Hepatocyte (in vitro differentiated cells): ENCODE measurements around the gene ANKRD28. TPM values are rescaled to one million over a fixed set of nuclear protein-coding genes. Genes with fewer than 3 reads are reported as not detected.
A peak's percentile ranks its signal among the peaks of the same experiment; 100 is the strongest.

ENCODE experiments used
- DNase-seq: peaks from one replicate; pipeline ENCODE4 v3.0.0-alpha.2; 2016; ENCODE audit warnings: low spot score
- H2AFZ ChIP-seq: fragments of 200-600 bp; sonication (generic); 2 replicates; pipeline ENCODE4 v1.6.0; 2016; ENCODE audit warnings: antibody characterized with exemption, mild to moderate bottlenecking
- H3K27ac ChIP-seq: fragments of 200-600 bp; sonication (generic); 2 replicates; pipeline ENCODE4 v1.5.1; 2016; ENCODE audit warnings: mild to moderate bottlenecking
- H3K27me3 ChIP-seq: fragments of 200-600 bp; sonication (generic); 2 replicates; pipeline ENCODE4 v1.6.1; 2016
- H3K36me3 ChIP-seq: fragments of 200-600 bp; sonication (generic); replicated peaks from 2 replicates; pipeline ENCODE4 v1.5.1; 2016; ENCODE audit warnings: low read depth; ENCODE audit not compliant: insufficient read depth
- H3K4me1 ChIP-seq: fragments of 200-600 bp; sonication (generic); 2 replicates; pipeline ENCODE4 v1.5.1; 2016; ENCODE audit warnings: mild to moderate bottlenecking, moderate library complexity; ENCODE audit not compliant: insufficient read depth
- H3K4me2 ChIP-seq: fragments of 200-600 bp; sonication (generic); 2 replicates; pipeline ENCODE4 v1.6.0; 2016
- H3K4me3 ChIP-seq: fragments of 200-600 bp; sonication (generic); 2 replicates; pipeline ENCODE4 v1.5.1; 2016; ENCODE audit warnings: mild to moderate bottlenecking
- H3K79me2 ChIP-seq: fragments of 200-600 bp; sonication (generic); 2 replicates; pipeline ENCODE4 v1.6.0; 2017; ENCODE audit warnings: mild to moderate bottlenecking
- H3K9me2 ChIP-seq: fragments of 200-600 bp; sonication (generic); replicated peaks from 2 replicates; pipeline ENCODE4 v1.6.0; 2017; ENCODE audit warnings: mild to moderate bottlenecking; ENCODE audit not compliant: insufficient read depth
- H3K9me3 ChIP-seq: fragments of 200-600 bp; sonication (generic); 2 replicates; pipeline ENCODE4 v1.5.1; 2016; ENCODE audit warnings: low read depth, mild to moderate bottlenecking
- H4K20me1 ChIP-seq: fragments of 200-600 bp; sonication (generic); 2 replicates; pipeline ENCODE4 v1.6.0; 2016; ENCODE audit warnings: mild to moderate bottlenecking; ENCODE audit not compliant: insufficient read depth, poor library complexity, severe bottlenecking
- EZH2 ChIP-seq: fragments of 200-600 bp; sonication (generic); IDR thresholded peaks from 2 replicates; pipeline ENCODE4 v1.6.1; 2016; ENCODE audit warnings: antibody characterized with exemption, mild to moderate bottlenecking, borderline replicate concordance
- EZH2phosphoT487 ChIP-seq: fragments of 200-600 bp; sonication (generic); IDR thresholded peaks from one replicate; pipeline ENCODE4 v1.6.1; 2018; ENCODE audit warnings: antibody characterized with exemption, mild to moderate bottlenecking, low read depth, moderate library complexity; ENCODE audit not compliant: unreplicated experiment, severe bottlenecking
- WGBS: methylation state at CpG from one replicate; pipeline ENCODE4 v1.1.6; 2016; ENCODE audit warnings: low lambda C conversion rate; ENCODE audit errors: missing lambda C conversion rate; 5-methylcytosine and 5-hydroxymethylcytosine counted together
- polyA plus RNA-seq: library from polyadenylated mRNA; unstranded; fragments of >200 nt; fragmentation: Nextera tagmentation; extraction: Ambion mirVana; gene quantifications from 2 replicates; pipeline ENCODE4 v1.2.1, GENCODE V29; 2016
- total RNA-seq: library from RNA; depleted of rRNA; stranded (reverse); fragments of >200 nt; gene quantifications from 2 replicates; pipeline ENCODE4 v1.2.3, GENCODE V29; 2014
- TF ChIP-seq, protein P1 (sequence below): fragments of 200-600 bp; sonication (generic); IDR thresholded peaks from 2 replicates; pipeline ENCODE4 v1.5.1; 2016; ENCODE audit warnings: antibody characterized with exemption, mild to moderate bottlenecking; ENCODE audit not compliant: poor library complexity

ANKRD28 gene
- total and polyA plus RNA-seq, 2 experiments from 2014 or later, result 12.3 to 40.6 TPM

DNA sequence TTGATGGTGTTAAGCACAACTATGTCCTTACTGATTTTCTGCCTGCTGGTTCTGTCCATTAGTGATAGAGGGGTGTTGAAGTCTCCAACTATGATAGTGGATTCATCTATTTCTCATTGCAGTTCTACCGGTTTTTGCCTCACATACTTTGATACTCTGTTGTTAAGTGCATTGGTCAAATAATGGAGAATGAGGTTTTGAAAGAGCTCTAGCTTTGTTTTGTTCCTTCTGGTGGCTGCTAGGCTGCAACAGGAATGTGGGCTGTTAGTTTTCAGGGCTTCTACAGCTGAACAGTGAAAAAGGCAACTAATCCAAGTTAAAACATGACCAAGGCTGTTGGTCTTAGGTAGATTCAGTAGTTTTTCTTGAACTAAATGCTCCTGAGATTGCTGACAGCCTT is 133.6 kb downstream of the ANKRD28 start:
- DNase-seq, result no peak
- Histone ChIP-seq H3K4me3 (no peak overlapping the region), H2AFZ (no peak overlapping the region), H3K9me3 (no peaks in the 10 kb centered on the region), H3K27ac (no peak overlapping the region), H4K20me1 (no peaks in the 10 kb centered on the region), H3K79me2 (no peaks in the 10 kb centered on the region), H3K9me2 (no peaks in the 10 kb centered on the region), H3K27me3 (no peaks in the 10 kb centered on the region), H3K4me2 (no peak overlapping the region), H3K4me1 (no peaks in the 10 kb centered on the region), H3K36me3 (no peaks in the 10 kb centered on the region)
- WGBS, result 84% methylated on average over 1 of the region's 1 CpG
- TF ChIP-seq, protein P1, sequence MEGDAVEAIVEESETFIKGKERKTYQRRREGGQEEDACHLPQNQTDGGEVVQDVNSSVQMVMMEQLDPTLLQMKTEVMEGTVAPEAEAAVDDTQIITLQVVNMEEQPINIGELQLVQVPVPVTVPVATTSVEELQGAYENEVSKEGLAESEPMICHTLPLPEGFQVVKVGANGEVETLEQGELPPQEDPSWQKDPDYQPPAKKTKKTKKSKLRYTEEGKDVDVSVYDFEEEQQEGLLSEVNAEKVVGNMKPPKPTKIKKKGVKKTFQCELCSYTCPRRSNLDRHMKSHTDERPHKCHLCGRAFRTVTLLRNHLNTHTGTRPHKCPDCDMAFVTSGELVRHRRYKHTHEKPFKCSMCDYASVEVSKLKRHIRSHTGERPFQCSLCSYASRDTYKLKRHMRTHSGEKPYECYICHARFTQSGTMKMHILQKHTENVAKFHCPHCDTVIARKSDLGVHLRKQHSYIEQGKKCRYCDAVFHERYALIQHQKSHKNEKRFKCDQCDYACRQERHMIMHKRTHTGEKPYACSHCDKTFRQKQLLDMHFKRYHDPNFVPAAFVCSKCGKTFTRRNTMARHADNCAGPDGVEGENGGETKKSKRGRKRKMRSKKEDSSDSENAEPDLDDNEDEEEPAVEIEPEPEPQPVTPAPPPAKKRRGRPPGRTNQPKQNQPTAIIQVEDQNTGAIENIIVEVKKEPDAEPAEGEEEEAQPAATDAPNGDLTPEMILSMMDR, result no peak

DNA sequence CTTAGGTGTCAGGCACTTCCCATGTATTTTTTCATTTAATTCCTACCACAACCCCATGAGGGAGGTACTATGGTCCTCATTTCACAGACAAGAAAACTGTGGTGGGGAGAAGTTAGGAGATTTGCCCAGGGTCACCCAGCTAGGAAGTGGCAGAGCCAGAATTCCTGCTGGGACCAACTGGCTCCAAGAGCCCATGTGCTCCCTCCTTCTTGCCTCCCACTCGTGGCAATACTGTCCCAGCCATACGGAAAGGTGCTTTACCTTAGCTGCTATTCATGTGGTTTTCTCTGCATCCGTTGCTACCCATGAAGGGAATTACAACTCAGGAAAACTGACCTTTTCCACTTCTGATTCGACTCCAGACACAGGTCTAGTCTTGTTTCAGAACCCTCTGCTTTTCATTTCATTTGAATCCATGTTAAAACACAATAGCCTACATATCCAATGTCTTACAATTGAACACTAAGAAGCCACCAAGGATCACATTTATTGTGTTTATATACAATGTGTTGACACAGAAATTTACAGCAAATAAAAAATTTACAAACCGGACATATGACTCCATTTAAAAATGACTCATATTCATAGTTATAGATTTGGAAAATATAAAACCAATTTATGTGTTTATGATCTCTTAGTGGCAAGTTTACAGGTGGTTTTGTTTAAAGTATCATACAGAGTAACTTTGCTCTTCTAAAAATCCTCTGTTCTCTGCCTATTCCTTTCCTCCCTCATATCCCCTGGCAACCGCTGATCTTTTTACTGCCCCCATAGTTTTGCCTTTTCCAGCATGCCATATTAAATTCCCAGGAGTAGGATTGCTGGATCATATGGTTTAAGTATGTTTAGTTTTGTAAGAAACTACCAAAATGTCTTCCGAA is 137.5 kb downstream of the ANKRD28 start:
- H3K4me2 ChIP-seq, result no peak overlapping the region
- peak overlapping the region; percentile 20 for H3K27ac ChIP-seq
- H3K4me1 ChIP-seq, result peaks cover 6% of the 10 kb centered on the region
- no peaks in the 10 kb centered on the region for H3K27me3 ChIP-seq
- H3K9me3 ChIP-seq, result no peaks in the 10 kb centered on the region
- no peak for DNase-seq
- TF ChIP-seq, protein P1, result no peak
- TF ChIP-seq EZH2phosphoT487, result no peak
- TF ChIP-seq EZH2, result no peak
- H3K4me3 ChIP-seq, result no peak overlapping the region
- 66% methylated on average over 7 of the region's 7 CpGs for WGBS
- H3K36me3 ChIP-seq, result no peaks in the 10 kb centered on the region
- no peaks in the 10 kb centered on the region for H4K20me1 ChIP-seq
- H2AFZ ChIP-seq, result no peak overlapping the region
- H3K9me2 ChIP-seq, result no peaks in the 10 kb centered on the region
- H3K79me2 ChIP-seq, result no peaks in the 10 kb centered on the region

DNA sequence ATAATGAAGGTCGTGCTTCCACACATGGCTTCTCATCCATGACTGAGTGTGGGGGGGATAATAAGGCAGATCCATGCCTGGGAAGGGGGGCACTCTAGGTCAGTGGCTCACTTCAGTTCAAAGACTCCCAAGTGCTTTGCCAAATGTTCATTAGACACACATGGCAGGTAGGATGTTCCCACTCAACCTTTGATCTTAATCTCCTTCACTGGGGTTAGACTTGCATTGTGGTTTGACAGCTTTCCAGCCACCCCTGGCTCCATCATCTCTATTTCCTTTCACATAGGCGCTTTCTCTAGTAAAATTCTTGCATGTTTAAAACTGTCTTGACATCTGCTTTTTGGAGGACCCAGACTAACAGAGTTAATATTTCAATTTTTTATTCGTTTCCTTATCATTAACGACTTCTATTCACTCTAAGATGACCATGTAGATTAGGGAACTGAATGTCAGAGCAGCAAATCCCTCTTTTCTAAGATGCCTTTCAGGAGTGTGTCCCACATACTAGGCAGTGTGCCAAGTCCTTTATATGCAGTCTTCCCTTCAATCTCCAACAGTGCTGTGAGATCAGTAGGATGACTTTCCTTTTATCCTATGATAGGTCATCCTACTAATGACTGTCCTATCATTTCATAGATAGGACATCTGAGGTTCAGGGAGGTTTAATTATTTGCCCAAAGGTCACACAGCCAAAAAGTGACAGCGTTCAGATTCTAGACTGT is 138.4 kb downstream of the ANKRD28 start:
- Histone ChIP-seq H3K4me2 (no peak overlapping the region), H3K27ac (no peak overlapping the region), H3K9me2 (no peaks in the 10 kb centered on the region), H3K79me2 (no peaks in the 10 kb centered on the region), H3K4me1 (peaks cover 6% of the 10 kb centered on the region), H3K9me3 (no peaks in the 10 kb centered on the region), H3K36me3 (no peaks in the 10 kb centered on the region), H3K4me3 (no peak overlapping the region), H4K20me1 (no peaks in the 10 kb centered on the region), H3K27me3 (no peaks in the 10 kb centered on the region), H2AFZ (no peak overlapping the region)
- no peak for DNase-seq
- TF ChIP-seq EZH2phosphoT487 (no peak), EZH2 (no peak)
- TF ChIP-seq, protein P1, result no peak
- 76% methylated on average over 5 of the region's 5 CpGs for WGBS
